ENCODE measurements around the gene TH.

Gene TH

GRCh38 chr11:2115308-2115707 lies 56.3 kb downstream of the TH start:
- DNase-seq (ENCODE audit: low read depth in 1 of 2, low spot score in 1 of 2), result no peak

- no peak for DNase-seq (ENCODE audit: low read depth in 1 of 2, low spot score in 1 of 2)
Measured at GRCh38 chr11:2114430-2115241, 57.0 kb downstream of the TH start.

All from stimulated activated CD4-positive, alpha-beta T cell treated with anti-CD3 and anti-CD28 coated beads, Interleukin-15, amount 100 ng/mL, for 1 hour (primary cell).